ENCODE data around the gene XPR1. TPM values are rescaled to one million over a fixed set of nuclear protein-coding genes. Genes with fewer than 3 reads are reported as not detected.

XPR1 gene
- total RNA-seq, 4 donors from 2014 or later: 10.0 to 29.7 (median 26.2) TPM

GRCh38 chr1:180901076-180901990, 269.5 kb downstream of the XPR1 start:
- Histone ChIP-seq H3K36me3 (no peaks in the 10 kb centered on the region), H3K27ac (no peak overlapping the region), H3K4me3 (no peak overlapping the region), H3K9me3 (no peaks in the 10 kb centered on the region), H3K27me3 (no peaks in the 10 kb centered on the region), H3K4me1 (no peaks in the 10 kb centered on the region)
- no peak for DNase-seq
- TF ChIP-seq CTCF (IDR thresholded peaks at IDR 0.05): no peak
- no peak for TF ChIP-seq POLR2A (IDR thresholded peaks at IDR 0.05)
- intact Hi-C loops (cut with DNase I; ENCODE audit: low total_unique reads): no loop called here

GRCh38 chr1:180902541-180902940, 270.7 kb downstream of the XPR1 start:
- Histone ChIP-seq H3K4me3 (no peak overlapping the region), H3K4me1 (no peaks in the 10 kb centered on the region), H3K9me3 (no peaks in the 10 kb centered on the region), H3K27me3 (no peaks in the 10 kb centered on the region), H3K27ac (no peak overlapping the region), H3K36me3 (no peaks in the 10 kb centered on the region)
- intact Hi-C loops (cut with DNase I; ENCODE audit: low total_unique reads): no loop called here
- TF ChIP-seq POLR2A (IDR thresholded peaks at IDR 0.05) (no peak), CTCF (IDR thresholded peaks at IDR 0.05) (no peak)
- DNase-seq: no peak

- H3K4me1 ChIP-seq: no peaks in the 10 kb centered on the region
- DNase-seq: no peak
- intact Hi-C loops (cut with DNase I; ENCODE audit: low total_unique reads): no loop called here
- TF ChIP-seq POLR2A (IDR thresholded peaks at IDR 0.05) (no peak), CTCF (IDR thresholded peaks at IDR 0.05) (no peak)
- no peaks in the 10 kb centered on the region for H3K36me3 ChIP-seq
- H3K9me3 ChIP-seq: no peaks in the 10 kb centered on the region
- no peaks in the 10 kb centered on the region for H3K27me3 ChIP-seq
- H3K4me3 ChIP-seq: no peak overlapping the region
- no peak overlapping the region for H3K27ac ChIP-seq
These were observed 274.1 kb downstream of the XPR1 start for GRCh38 chr1:180905927-180906326.

- no peaks in the 10 kb centered on the region for H3K9me3 ChIP-seq
- no peaks in the 10 kb centered on the region for H3K4me1 ChIP-seq
- intact Hi-C loops (cut with DNase I; ENCODE audit: low total_unique reads): no loop called here
- no peak overlapping the region for H3K4me3 ChIP-seq
- H3K27me3 ChIP-seq: no peaks in the 10 kb centered on the region
- no peak for DNase-seq
- no peak for TF ChIP-seq POLR2A (IDR thresholded peaks at IDR 0.05)
- no peak for TF ChIP-seq CTCF (IDR thresholded peaks at IDR 0.05)
- H3K36me3 ChIP-seq: no peaks in the 10 kb centered on the region
- no peak overlapping the region for H3K27ac ChIP-seq
These were observed 274.7 kb downstream of the XPR1 start for GRCh38 chr1:180906511-180906910.

- Histone ChIP-seq H3K4me3 (no peak overlapping the region), H3K9me3 (no peaks in the 10 kb centered on the region), H3K4me1 (no peaks in the 10 kb centered on the region), H3K36me3 (no peaks in the 10 kb centered on the region), H3K27ac (no peak overlapping the region), H3K27me3 (no peaks in the 10 kb centered on the region)
- TF ChIP-seq POLR2A (IDR thresholded peaks at IDR 0.05) (no peak), CTCF (IDR thresholded peaks at IDR 0.05) (no peak)
- no peak for DNase-seq
- intact Hi-C loops (cut with DNase I; ENCODE audit: low total_unique reads): no loop called here
These were observed 275.7 kb downstream of the XPR1 start for GRCh38 chr1:180907313-180908055.

Data from uterus (tissue), 4 donors.